ENCODE results near the gene SAMMSON. TPM values are rescaled to one million over a fixed set of nuclear protein-coding genes. Genes with fewer than 3 reads are reported as not detected.

Gene SAMMSON
- total RNA-seq, 1 donor, result not detected

DNA sequence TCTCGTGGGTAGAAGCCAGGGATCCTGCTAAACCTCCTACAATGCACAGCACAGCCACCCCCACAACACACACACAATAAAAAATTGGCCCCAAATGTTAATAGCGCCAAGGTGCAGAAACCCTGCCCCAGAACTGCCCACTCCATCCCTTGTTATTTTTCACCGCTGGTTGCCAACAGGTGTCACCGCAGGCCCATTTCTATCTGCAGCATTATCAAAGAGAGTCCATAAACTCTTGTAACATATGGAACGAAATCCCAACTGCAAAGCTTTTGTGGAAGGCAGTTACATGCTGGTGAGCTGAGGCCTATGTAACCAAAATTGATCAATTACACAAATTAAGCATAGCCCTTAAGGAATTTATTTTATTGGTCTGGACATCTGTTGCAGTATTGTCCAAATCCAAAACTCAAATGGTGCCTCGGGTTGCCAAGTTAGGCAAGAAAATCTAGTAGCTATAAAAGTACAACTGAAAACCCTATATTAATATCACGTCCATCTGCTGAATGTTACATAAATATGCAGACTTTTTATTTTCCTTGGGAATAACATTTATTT, 66.2 kb downstream of the SAMMSON start:
- TF ChIP-seq, protein P1, sequence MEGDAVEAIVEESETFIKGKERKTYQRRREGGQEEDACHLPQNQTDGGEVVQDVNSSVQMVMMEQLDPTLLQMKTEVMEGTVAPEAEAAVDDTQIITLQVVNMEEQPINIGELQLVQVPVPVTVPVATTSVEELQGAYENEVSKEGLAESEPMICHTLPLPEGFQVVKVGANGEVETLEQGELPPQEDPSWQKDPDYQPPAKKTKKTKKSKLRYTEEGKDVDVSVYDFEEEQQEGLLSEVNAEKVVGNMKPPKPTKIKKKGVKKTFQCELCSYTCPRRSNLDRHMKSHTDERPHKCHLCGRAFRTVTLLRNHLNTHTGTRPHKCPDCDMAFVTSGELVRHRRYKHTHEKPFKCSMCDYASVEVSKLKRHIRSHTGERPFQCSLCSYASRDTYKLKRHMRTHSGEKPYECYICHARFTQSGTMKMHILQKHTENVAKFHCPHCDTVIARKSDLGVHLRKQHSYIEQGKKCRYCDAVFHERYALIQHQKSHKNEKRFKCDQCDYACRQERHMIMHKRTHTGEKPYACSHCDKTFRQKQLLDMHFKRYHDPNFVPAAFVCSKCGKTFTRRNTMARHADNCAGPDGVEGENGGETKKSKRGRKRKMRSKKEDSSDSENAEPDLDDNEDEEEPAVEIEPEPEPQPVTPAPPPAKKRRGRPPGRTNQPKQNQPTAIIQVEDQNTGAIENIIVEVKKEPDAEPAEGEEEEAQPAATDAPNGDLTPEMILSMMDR (IDR thresholded peaks at IDR 0.05; ENCODE audit: insufficient read depth, low read length), result no peak
- no peak overlapping the region for H3K4me3 ChIP-seq (ENCODE audit: low read depth, low read length)
- no peak for DNase-seq (ENCODE audit: low read depth)

DNA sequence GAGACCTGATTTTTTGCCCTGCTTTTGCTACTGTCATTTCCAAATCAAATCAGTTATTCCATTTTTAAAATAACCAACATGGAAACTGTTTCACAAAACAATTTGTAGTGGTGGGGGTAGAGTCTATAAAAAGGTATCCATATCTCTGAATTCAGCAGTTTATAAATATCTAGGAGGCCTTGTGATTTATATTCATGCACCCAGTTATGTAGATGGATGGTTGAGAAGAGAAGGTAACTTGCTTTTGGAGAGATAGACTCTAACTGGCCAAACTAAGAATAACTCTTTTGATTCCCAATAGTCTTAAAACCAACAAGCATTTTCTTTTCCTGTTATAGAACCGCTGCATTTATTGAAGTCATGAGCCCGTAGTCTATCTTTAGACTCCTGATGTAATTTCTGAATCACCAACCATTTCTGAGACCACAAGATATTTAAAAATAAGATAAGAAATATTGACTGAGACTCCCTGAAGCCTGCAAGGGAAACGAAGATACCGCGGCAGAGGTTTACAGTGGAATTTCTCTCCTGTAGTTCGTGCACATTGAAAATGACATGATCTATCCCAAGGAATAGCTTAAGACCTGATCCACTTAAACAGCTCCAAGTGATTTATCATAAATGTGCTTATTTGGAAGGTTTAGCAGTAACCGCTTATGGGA, 68.5 kb downstream of the SAMMSON start:
- TF ChIP-seq, protein P1 (IDR thresholded peaks at IDR 0.05; ENCODE audit: insufficient read depth, low read length), result no peak
- H3K4me3 ChIP-seq (ENCODE audit: low read depth, low read length), result no peak overlapping the region
- peak; percentile 53 for DNase-seq (ENCODE audit: low read depth)

DNA sequence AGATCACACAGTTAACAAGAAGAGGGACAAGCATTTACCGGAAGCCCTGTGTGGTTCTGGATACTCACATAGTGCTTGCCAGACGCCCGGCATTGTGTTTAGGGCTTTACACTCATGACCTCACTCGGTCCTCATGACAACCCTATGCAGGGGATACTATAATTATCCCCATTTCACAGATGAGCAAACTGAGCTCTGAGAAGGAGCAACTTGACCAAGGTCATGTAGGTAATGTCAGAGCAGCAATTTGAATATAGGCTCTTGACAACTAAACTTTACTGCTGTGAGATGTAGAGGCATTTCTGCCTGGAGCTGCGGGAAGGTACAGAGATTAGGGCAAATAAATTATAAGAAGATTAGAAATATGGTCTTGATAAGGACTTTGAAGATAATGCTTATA, 70.0 kb downstream of the SAMMSON start:
- TF ChIP-seq, protein P1 (IDR thresholded peaks at IDR 0.05; ENCODE audit: insufficient read depth, low read length), result no peak
- H3K4me3 ChIP-seq (ENCODE audit: low read depth, low read length), result no peak overlapping the region
- no peak for DNase-seq (ENCODE audit: low read depth)

DNA sequence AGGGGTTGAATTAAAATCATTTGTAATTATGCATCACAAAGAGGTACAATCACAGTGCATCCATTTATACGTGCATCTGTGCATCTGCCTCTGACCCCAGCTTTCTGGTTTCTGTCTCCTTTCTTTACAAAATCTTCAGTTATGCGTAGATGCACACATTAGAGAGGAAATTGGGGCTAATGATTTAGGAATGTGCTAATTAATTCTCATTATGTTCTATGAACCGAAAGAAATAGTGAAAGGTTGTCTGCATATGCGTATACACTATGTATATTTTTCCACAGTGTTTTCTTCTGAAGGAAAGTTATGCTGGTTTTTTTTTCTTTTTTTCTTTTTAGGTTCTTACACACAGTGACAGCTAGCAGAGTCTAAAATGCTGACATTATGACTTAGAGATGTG, 71.6 kb downstream of the SAMMSON start:
- TF ChIP-seq, protein P1 (IDR thresholded peaks at IDR 0.05; ENCODE audit: insufficient read depth, low read length), result no peak
- H3K4me3 ChIP-seq (ENCODE audit: low read depth, low read length), result no peak overlapping the region
- no peak for DNase-seq (ENCODE audit: low read depth)

DNA sequence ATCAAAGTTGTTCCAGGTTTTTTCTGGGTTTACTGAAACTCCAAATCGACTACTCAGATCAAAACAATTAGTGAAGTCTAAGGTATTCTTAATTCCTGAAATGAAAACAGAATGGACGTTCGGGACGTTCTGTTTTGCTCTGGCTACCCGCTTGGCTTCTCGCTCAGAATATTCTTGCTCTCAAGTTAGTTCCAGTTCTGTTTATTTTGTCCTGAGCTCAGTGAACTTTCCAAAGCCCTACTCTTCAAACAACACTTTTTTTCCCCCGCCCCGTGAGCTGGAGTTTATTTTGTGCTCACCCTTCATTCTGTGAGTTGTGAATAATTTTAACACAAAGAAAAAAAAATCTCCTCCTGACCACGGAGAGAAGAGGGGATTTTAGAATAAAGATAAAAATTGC, 72.6 kb downstream of the SAMMSON start:
- DNase-seq (ENCODE audit: low read depth), result no peak
- TF ChIP-seq, protein P1 (IDR thresholded peaks at IDR 0.05; ENCODE audit: insufficient read depth, low read length), result no peak
- no peak overlapping the region for H3K4me3 ChIP-seq (ENCODE audit: low read depth, low read length)

DNA sequence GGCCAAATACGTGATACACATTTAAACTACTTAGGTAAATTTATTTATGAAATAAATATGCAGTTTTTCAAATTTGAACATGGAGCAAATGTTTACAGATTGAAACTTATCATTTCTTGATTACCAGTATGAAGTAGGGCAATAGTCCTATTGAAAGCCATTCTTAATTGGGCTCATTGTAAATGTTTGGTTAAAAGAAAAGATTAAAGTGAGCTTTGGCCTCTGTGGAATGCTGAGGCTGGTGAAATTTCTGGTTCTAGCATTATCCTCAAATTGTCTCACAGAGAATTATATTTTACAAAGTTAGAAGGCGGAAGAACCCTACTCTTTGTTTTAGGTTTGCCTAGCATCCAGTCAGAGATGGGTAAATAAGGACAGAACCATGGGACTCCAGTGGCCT, 73.2 kb downstream of the SAMMSON start:
- no peak for DNase-seq (ENCODE audit: low read depth)
- H3K4me3 ChIP-seq (ENCODE audit: low read depth, low read length), result no peak overlapping the region
- TF ChIP-seq, protein P1 (IDR thresholded peaks at IDR 0.05; ENCODE audit: insufficient read depth, low read length), result no peak

DNA sequence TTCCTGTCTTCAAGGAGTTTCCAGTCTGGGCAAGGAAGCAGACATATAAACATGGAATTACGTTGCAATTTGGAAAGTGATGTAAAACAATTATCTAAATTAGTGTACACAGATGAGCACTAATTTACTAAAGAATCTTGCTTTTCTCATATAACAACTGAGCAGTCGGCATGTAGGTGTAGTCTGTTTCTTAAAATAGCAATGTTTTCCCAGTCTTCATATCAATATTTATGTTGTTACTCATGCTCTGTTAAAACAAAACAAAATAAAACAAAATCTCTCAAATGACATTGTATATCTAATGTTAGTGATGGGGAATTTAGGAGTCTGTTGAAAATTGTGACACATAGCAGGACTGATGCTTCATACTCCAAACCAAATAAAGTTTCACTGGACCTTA, 75.6 kb downstream of the SAMMSON start:
- TF ChIP-seq, protein P1 (IDR thresholded peaks at IDR 0.05; ENCODE audit: insufficient read depth, low read length), result no peak
- DNase-seq (ENCODE audit: low read depth), result no peak
- no peak overlapping the region for H3K4me3 ChIP-seq (ENCODE audit: low read depth, low read length)
